Activated T-cell treated with anti-CD3 and anti-CD28 coated beads, Interleukin-2, amount 50 U/mL, for 72 hours (primary cell): Measurements from ENCODE around the gene HDAC1. TPM values are rescaled to one million over a fixed set of nuclear protein-coding genes. Genes with fewer than 3 reads are reported as not detected.

ENCODE experiments used
- ATAC-seq, 2 donors: fragments of 150-1000 bp; cut with Tn5 transposase; replicated peaks in 1 of 2; 2 replicates each; pipeline ENCODE4 v1.10.0; 2021; ENCODE audit warnings: moderate library complexity in 2 of 2, mild to moderate bottlenecking in 1 of 2
- DNase-seq, 2 donors: peaks; one replicate each; pipeline ENCODE4 v3.0.0; 2021 to 2022; ENCODE audit warnings: mixed read lengths in 1 of 2
- H3K27ac Mint-ChIP-seq: one replicate; pipeline ENCODE4 v1.8.0; 2022; ENCODE audit warnings: mild to moderate bottlenecking, moderate library complexity, mixed read lengths
- H3K27me3 Mint-ChIP-seq: one replicate; pipeline ENCODE4 v1.8.0; 2022; ENCODE audit warnings: low read depth, mixed read lengths
- H3K36me3 Mint-ChIP-seq, 2 donors: one replicate each; pipeline ENCODE4 v1.8.0; 2022; ENCODE audit warnings: mixed read lengths in 2 of 2, mild to moderate bottlenecking in 1 of 2; ENCODE audit not compliant: insufficient read depth in 2 of 2
- H3K4me1 Mint-ChIP-seq: one replicate; pipeline ENCODE4 v1.8.0; 2022; ENCODE audit warnings: low read depth, mixed read lengths
- H3K4me3 Mint-ChIP-seq, 2 donors: one replicate each; pipeline ENCODE4 v1.8.0; 2022; ENCODE audit warnings: mild to moderate bottlenecking in 2 of 2, mixed read lengths in 2 of 2, moderate library complexity in 2 of 2
- H3K9me3 Mint-ChIP-seq, 2 donors: one replicate each; pipeline ENCODE4 v1.8.0; 2022; ENCODE audit warnings: mixed read lengths in 2 of 2
- total RNA-seq, 2 donors: library from RNA; stranded (reverse); gene quantifications; one replicate each; pipeline ENCODE4 v1.2.3, GENCODE V29; 2022

Gene HDAC1
- total RNA-seq, 2 donors from 2014 or later = 149 to 157 TPM

GRCh38 chr1:32321712-32322291 lies 29.9 kb downstream of the HDAC1 start:
- no peaks in the 10 kb centered on the region for H3K27me3 Mint-ChIP-seq
- ATAC-seq (peak; percentile 40 to 50), DNase-seq (no peak)
- peaks cover 34% of the 10 kb centered on the region for H3K4me1 Mint-ChIP-seq
- peak overlapping the region; percentile 86 for H3K27ac Mint-ChIP-seq
- peak overlapping the region; percentile 40 to 56 for H3K4me3 Mint-ChIP-seq
- peaks cover 5 to 17% of the 10 kb centered on the region in 2 donors for H3K36me3 Mint-ChIP-seq
- no peaks in the 10 kb centered on the region for H3K9me3 Mint-ChIP-seq

GRCh38 chr1:32327204-32327603 lies 35.3 kb downstream of the HDAC1 start:
- no peak for ATAC-seq
- DNase-seq = no peak
- Mint-ChIP-seq H3K4me3 (no peak overlapping the region), H3K27ac (no peak overlapping the region), H3K4me1 (peaks cover 16% of the 10 kb centered on the region), H3K36me3 (peaks cover 7 to 15% of the 10 kb centered on the region in 2 donors), H3K27me3 (no peaks in the 10 kb centered on the region), H3K9me3 (no peaks in the 10 kb centered on the region)

- Mint-ChIP-seq H3K27ac (peak overlapping the region; percentile 8), H3K27me3 (no peaks in the 10 kb centered on the region), H3K36me3 (peaks cover 6 to 19% of the 10 kb centered on the region in 2 donors), H3K4me1 (peaks cover 16% of the 10 kb centered on the region), H3K4me3 (no peak overlapping the region), H3K9me3 (no peaks in the 10 kb centered on the region)
- DNase-seq (no peak), ATAC-seq (no peak)
These were observed 38.1 kb downstream of the HDAC1 start for GRCh38 chr1:32329931-32330466.

- ATAC-seq (no peak), DNase-seq (no peak)
- H3K4me3 Mint-ChIP-seq = no peak overlapping the region
- H3K27ac Mint-ChIP-seq = no peak overlapping the region
- H3K27me3 Mint-ChIP-seq = no peaks in the 10 kb centered on the region
- no peaks in the 10 kb centered on the region for H3K9me3 Mint-ChIP-seq
- peaks cover 17% of the 10 kb centered on the region for H3K4me1 Mint-ChIP-seq
- peaks cover 4 to 15% of the 10 kb centered on the region in 2 donors for H3K36me3 Mint-ChIP-seq
These were observed 38.8 kb downstream of the HDAC1 start for GRCh38 chr1:32330558-32331151.

- H3K4me3 Mint-ChIP-seq = no peak overlapping the region
- no peak overlapping the region for H3K27ac Mint-ChIP-seq
- ATAC-seq (no peak), DNase-seq (no peak)
- no peaks in the 10 kb centered on the region for H3K9me3 Mint-ChIP-seq
- no peaks in the 10 kb centered on the region for H3K27me3 Mint-ChIP-seq
- H3K4me1 Mint-ChIP-seq = peaks cover 18% of the 10 kb centered on the region
- H3K36me3 Mint-ChIP-seq = peaks cover 4 to 15% of the 10 kb centered on the region in 2 donors
These were observed 39.7 kb downstream of the HDAC1 start for GRCh38 chr1:32331549-32331948.

GRCh38 chr1:32332290-32333079 lies 40.6 kb downstream of the HDAC1 start:
- H3K36me3 Mint-ChIP-seq = peaks cover 4 to 15% of the 10 kb centered on the region in 2 donors
- no peak overlapping the region for H3K4me3 Mint-ChIP-seq
- H3K27me3 Mint-ChIP-seq = no peaks in the 10 kb centered on the region

GRCh38 chr1:32333251-32333963 lies 41.5 kb downstream of the HDAC1 start:
- H3K27ac Mint-ChIP-seq = no peak overlapping the region
- H3K36me3 Mint-ChIP-seq = peaks cover 4 to 14% of the 10 kb centered on the region in 2 donors
- H3K4me3 Mint-ChIP-seq = peak overlapping the region in 1 of 2 donors; percentile 54
- DNase-seq (no peak), ATAC-seq (no peak)
- no peaks in the 10 kb centered on the region for H3K9me3 Mint-ChIP-seq
- no peaks in the 10 kb centered on the region for H3K27me3 Mint-ChIP-seq
- H3K4me1 Mint-ChIP-seq = peaks cover 36% of the 10 kb centered on the region

More at GRCh38 chr1:32332290-32333079, 40.6 kb downstream of the HDAC1 start:
- Mint-ChIP-seq H3K9me3 (no peaks in the 10 kb centered on the region), H3K4me1 (peaks cover 27% of the 10 kb centered on the region), H3K27ac (no peak overlapping the region)
- ATAC-seq (no peak), DNase-seq (no peak)

GRCh38 chr1:32334274-32334861 lies 42.5 kb downstream of the HDAC1 start:
- no peak for DNase-seq
- H3K27ac Mint-ChIP-seq = no peak overlapping the region
- no peaks in the 10 kb centered on the region for H3K27me3 Mint-ChIP-seq
- no peaks in the 10 kb centered on the region for H3K9me3 Mint-ChIP-seq
- ATAC-seq = no peak
- peaks cover 4 to 14% of the 10 kb centered on the region in 2 donors for H3K36me3 Mint-ChIP-seq
- H3K4me1 Mint-ChIP-seq = peaks cover 46% of the 10 kb centered on the region
- peak overlapping the region; percentile 84 to 90 for H3K4me3 Mint-ChIP-seq

GRCh38 chr1:32334864-32335534 lies 43.1 kb downstream of the HDAC1 start:
- ATAC-seq (peak; percentile 23 to 32), DNase-seq (peak; percentile 61 to 69)
- H3K4me3 Mint-ChIP-seq = peak overlapping the region; percentile 84 to 90
- H3K36me3 Mint-ChIP-seq = peaks cover 3 to 12% of the 10 kb centered on the region in 2 donors
- no peaks in the 10 kb centered on the region for H3K9me3 Mint-ChIP-seq
- H3K4me1 Mint-ChIP-seq = peaks cover 52% of the 10 kb centered on the region
- no peaks in the 10 kb centered on the region for H3K27me3 Mint-ChIP-seq
- peak overlapping the region; percentile 54 for H3K27ac Mint-ChIP-seq

GRCh38 chr1:32335535-32335789 lies 43.6 kb downstream of the HDAC1 start:
- Mint-ChIP-seq H3K4me3 (peak overlapping the region in 1 of 2 donors; percentile 90), H3K4me1 (peaks cover 57% of the 10 kb centered on the region), H3K9me3 (no peaks in the 10 kb centered on the region), H3K36me3 (peaks cover 2 to 12% of the 10 kb centered on the region in 2 donors), H3K27me3 (no peaks in the 10 kb centered on the region), H3K27ac (no peak overlapping the region)
- DNase-seq (no peak), ATAC-seq (peak; percentile 4 to 13)

- Mint-ChIP-seq H3K9me3 (no peaks in the 10 kb centered on the region), H3K4me1 (peaks cover 57% of the 10 kb centered on the region), H3K27ac (peak within 1 kb of the TSS; percentile 54), H3K27me3 (no peaks in the 10 kb centered on the region), H3K4me3 (peak within 1 kb of the TSS; percentile 84 to 90), H3K36me3 (peaks cover 2 to 9% of the 10 kb centered on the region in 2 donors)
- peak; percentile 83 to 91 for DNase-seq
- ATAC-seq = peak; percentile 47 to 60
These were observed 44.1 kb downstream of the HDAC1 start, which contains the start of gene MARCKSL1 for GRCh38 chr1:32335790-32336590. MARCKSL1 (minus strand) TSS chr1:32336233; CDS start chr1:32336033, 200 bp downstream.
